ENCODE data around the gene UXS1.

DNA sequence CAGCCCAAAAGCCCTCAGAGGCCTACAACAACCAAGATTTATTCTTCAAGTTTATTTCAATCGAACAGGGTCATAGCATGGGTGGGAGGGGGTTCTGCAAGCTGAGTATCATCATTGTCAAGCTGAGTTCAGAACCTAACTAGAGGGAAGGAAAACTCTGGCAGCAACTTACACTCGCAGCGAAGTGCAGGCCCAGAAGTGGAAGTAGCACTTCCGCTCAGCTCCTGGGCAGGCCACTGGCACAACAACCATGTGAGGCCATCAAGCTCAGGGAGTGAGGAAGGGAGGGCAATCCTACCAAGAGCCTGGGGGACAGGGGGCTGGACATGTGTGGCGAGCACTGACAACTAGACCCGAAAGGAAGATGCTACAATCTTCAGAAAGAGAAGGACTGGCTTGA lies 4.8 kb downstream of the UXS1 start:
- TF ChIP-seq, protein P1, sequence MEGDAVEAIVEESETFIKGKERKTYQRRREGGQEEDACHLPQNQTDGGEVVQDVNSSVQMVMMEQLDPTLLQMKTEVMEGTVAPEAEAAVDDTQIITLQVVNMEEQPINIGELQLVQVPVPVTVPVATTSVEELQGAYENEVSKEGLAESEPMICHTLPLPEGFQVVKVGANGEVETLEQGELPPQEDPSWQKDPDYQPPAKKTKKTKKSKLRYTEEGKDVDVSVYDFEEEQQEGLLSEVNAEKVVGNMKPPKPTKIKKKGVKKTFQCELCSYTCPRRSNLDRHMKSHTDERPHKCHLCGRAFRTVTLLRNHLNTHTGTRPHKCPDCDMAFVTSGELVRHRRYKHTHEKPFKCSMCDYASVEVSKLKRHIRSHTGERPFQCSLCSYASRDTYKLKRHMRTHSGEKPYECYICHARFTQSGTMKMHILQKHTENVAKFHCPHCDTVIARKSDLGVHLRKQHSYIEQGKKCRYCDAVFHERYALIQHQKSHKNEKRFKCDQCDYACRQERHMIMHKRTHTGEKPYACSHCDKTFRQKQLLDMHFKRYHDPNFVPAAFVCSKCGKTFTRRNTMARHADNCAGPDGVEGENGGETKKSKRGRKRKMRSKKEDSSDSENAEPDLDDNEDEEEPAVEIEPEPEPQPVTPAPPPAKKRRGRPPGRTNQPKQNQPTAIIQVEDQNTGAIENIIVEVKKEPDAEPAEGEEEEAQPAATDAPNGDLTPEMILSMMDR (conservative IDR thresholded peaks at IDR 0.05; ENCODE audit: low read length): no peak
- no peak for TF ChIP-seq EZH2phosphoT487 (IDR thresholded peaks at IDR 0.05; ENCODE audit: borderline replicate concordance)

All from Loucy (cell line).